HepG2 (cell line): ENCODE measurements around the gene PCDHGA5. TPM values are rescaled to one million over a fixed set of nuclear protein-coding genes. Genes with fewer than 3 reads are reported as not detected.

Experiments
- GTF2F1 ChIP-seq: fragments of 150-350 bp; IDR thresholded peaks from 2 replicates; pipeline ENCODE4 v1.6.1; 2014; ENCODE audit warnings: low read length
- KDM2A ChIP-seq: sonication (generic); formaldehyde crosslinking; IDR thresholded peaks from 2 replicates; pipeline ENCODE4 v1.4.0; 2020; ENCODE audit warnings: low read depth, missing genetic modification reagents, borderline replicate concordance
- MYNN ChIP-seq: sonication (generic); formaldehyde crosslinking; IDR thresholded peaks from 2 replicates; pipeline ENCODE4 v1.4.0; 2020; ENCODE audit warnings: mild to moderate bottlenecking, low read depth, missing genetic modification reagents
- RCOR2 ChIP-seq: IDR thresholded peaks from 2 replicates; pipeline ENCODE4 v1.6.1; 2016; ENCODE audit warnings: missing biosample characterization, missing genetic modification reagents
- SNRNP70 ChIP-seq: fragments of 200-400 bp; formaldehyde crosslinking; IDR thresholded peaks from 2 replicates; pipeline ENCODE4 v1.6.1; 2017; ENCODE audit warnings: mild to moderate bottlenecking, low read depth, low read length, moderate library complexity
- SOX6 ChIP-seq, 2 experiments: fragments of 450-650 bp in 1 of 2; sonication (generic) in 1 of 2; formaldehyde crosslinking in 1 of 2; IDR thresholded peaks; 2 replicates each; pipeline versions ENCODE4 v1.4.0 to v1.6.1; 2017 to 2020; ENCODE audit warnings: antibody characterized with exemption in 1 of 2, mild to moderate bottlenecking in 1 of 2, missing genetic modification reagents in 1 of 2
- STAG1 ChIP-seq: sonication (generic); formaldehyde crosslinking; IDR thresholded peaks from 2 replicates; pipeline ENCODE4 v1.4.0; 2020; ENCODE audit warnings: missing genetic modification reagents
- THAP11 ChIP-seq: IDR thresholded peaks from 2 replicates; pipeline ENCODE4 v1.6.1; 2016; ENCODE audit warnings: missing biosample characterization, missing genetic modification reagents
- ZBTB7B ChIP-seq: sonication (generic); formaldehyde crosslinking; IDR thresholded peaks from 2 replicates; pipeline ENCODE4 v1.4.0; 2020; ENCODE audit warnings: missing genetic modification reagents
- ZFP1 ChIP-seq: IDR thresholded peaks from 2 replicates; pipeline ENCODE4 v1.6.1; 2016
- ZFP37 ChIP-seq: sonication (generic); formaldehyde crosslinking; IDR thresholded peaks from 2 replicates; pipeline ENCODE4 v1.4.0; 2020; ENCODE audit warnings: missing genetic modification reagents, borderline replicate concordance
- ZNF207 ChIP-seq: fragments of 450-650 bp; IDR thresholded peaks from 2 replicates; pipeline ENCODE4 v1.6.1; 2016; ENCODE audit warnings: antibody characterized with exemption, borderline replicate concordance
- ZNF616 ChIP-seq: sonication (generic); formaldehyde crosslinking; IDR thresholded peaks from 2 replicates; pipeline ENCODE4 v1.5.0; 2020; ENCODE audit warnings: low read depth, mild to moderate bottlenecking, missing genetic modification reagents
- ZNF703 ChIP-seq: sonication (generic); formaldehyde crosslinking; IDR thresholded peaks from 2 replicates; pipeline ENCODE4 v1.5.1; 2020; ENCODE audit warnings: missing genetic modification reagents, mild to moderate bottlenecking, moderate library complexity, borderline replicate concordance
- polyA plus RNA-seq, 8 experiments: library from polyadenylated mRNA; depleted of rRNA in 3 of 8; stranded (reverse) in 7 of 8; unstranded in 1 of 8; fragments of >200 nt; fragmentation: Illumina TruSeq in 4 of 8; extraction: Trizol in 4 of 8; gene quantifications; 2 replicates each; pipeline versions ENCODE4 v1.2.1 to v1.2.3, GENCODE V29; 2011 to 2016; ENCODE audit warnings: low read depth in 4 of 8, missing spikeins in 1 of 8, mixed read lengths in 1 of 8; ENCODE audit not compliant: insufficient read depth in 1 of 8
- total RNA-seq, 5 experiments: library from RNA; depleted of rRNA; stranded (reverse); fragments of >200 nt; fragmentation: Illumina TruSeq; extraction: Trizol; gene quantifications; 2 replicates each; pipeline ENCODE4 v1.2.3, GENCODE V29; 2016; ENCODE audit warnings: low read depth in 1 of 5
- TF ChIP-seq, protein P1 (sequence below): sonication (generic); formaldehyde crosslinking; IDR thresholded peaks from 2 replicates; pipeline ENCODE4 v1.4.0; 2020; ENCODE audit warnings: missing genetic modification reagents, borderline replicate concordance
- TF ChIP-seq, protein P2 (sequence below): IDR thresholded peaks from 2 replicates; pipeline ENCODE4 v1.6.1; 2018; ENCODE audit warnings: missing genetic modification reagents, mild to moderate bottlenecking, missing compliant biosample characterization
- TF ChIP-seq, protein P3 (sequence below): sonication (generic); formaldehyde crosslinking; conservative IDR thresholded peaks from 2 replicates; pipeline ENCODE4 v1.4.0; 2020; ENCODE audit warnings: missing genetic modification reagents
- TF ChIP-seq, protein P4 (sequence below): sonication (generic); formaldehyde crosslinking; IDR thresholded peaks from 2 replicates; pipeline ENCODE4 v1.4.0; 2020; ENCODE audit warnings: mild to moderate bottlenecking, missing genetic modification reagents
- TF ChIP-seq, protein P5 (sequence below): sonication (generic); formaldehyde crosslinking; IDR thresholded peaks from 2 replicates; pipeline ENCODE4 v1.4.0; 2020; ENCODE audit warnings: missing genetic modification reagents

PCDHGA5 gene
- total and polyA plus RNA-seq, 2 of the 13 experiments (the other 11 are each of a cell fraction or from before 2014, with no cell fraction given) = 0.27 to 0.32 TPM

DNA sequence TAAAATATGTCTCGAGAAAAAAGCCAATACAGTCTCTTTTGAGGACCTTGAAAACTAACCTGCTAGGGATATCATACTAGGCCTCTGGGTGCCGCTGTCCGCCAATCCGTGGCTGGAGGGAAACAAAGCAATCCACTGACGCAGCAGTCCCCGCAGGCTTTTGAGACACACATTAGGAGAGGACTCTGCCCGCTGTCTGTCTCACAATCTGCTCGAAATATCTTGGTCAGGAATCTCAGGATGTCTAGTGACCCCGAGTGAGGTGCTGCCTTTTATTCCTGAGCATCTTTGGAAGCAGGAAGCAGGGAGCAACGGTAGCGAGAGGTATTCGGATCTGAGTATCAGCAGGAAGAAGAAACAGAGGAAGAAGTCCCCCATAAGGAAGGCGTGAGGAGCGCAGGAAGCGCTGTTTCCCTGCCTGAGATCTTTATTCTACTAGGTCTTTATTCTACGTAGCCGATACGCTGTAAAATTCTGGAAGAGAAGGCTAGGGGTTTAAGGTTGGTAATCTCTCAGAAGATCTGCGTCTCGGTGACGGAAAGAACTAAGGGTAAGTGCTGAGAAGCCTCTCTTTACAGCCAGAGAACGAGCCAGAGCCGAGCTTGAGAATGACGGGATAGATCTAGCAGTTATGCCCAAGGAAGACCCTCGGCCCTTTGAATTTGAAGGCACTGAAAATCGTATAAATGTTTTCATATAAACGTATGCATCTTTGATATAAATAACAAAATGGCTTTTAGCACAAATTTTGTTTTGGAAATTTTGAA is 37.7 kb upstream of the PCDHGA5 start (continued):
- TF ChIP-seq, protein P1, sequence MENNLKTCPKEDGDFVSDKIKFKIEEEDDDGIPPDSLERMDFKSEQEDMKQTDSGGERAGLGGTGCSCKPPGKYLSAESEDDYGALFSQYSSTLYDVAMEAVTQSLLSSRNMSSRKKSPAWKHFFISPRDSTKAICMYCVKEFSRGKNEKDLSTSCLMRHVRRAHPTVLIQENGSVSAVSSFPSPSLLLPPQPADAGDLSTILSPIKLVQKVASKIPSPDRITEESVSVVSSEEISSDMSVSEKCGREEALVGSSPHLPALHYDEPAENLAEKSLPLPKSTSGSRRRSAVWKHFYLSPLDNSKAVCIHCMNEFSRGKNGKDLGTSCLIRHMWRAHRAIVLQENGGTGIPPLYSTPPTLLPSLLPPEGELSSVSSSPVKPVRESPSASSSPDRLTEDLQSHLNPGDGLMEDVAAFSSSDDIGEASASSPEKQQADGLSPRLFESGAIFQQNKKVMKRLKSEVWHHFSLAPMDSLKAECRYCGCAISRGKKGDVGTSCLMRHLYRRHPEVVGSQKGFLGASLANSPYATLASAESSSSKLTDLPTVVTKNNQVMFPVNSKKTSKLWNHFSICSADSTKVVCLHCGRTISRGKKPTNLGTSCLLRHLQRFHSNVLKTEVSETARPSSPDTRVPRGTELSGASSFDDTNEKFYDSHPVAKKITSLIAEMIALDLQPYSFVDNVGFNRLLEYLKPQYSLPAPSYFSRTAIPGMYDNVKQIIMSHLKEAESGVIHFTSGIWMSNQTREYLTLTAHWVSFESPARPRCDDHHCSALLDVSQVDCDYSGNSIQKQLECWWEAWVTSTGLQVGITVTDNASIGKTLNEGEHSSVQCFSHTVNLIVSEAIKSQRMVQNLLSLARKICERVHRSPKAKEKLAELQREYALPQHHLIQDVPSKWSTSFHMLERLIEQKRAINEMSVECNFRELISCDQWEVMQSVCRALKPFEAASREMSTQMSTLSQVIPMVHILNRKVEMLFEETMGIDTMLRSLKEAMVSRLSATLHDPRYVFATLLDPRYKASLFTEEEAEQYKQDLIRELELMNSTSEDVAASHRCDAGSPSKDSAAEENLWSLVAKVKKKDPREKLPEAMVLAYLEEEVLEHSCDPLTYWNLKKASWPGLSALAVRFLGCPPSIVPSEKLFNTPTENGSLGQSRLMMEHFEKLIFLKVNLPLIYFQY (CRISPR knock-in tag) = no peak
- TF ChIP-seq, protein P2, sequence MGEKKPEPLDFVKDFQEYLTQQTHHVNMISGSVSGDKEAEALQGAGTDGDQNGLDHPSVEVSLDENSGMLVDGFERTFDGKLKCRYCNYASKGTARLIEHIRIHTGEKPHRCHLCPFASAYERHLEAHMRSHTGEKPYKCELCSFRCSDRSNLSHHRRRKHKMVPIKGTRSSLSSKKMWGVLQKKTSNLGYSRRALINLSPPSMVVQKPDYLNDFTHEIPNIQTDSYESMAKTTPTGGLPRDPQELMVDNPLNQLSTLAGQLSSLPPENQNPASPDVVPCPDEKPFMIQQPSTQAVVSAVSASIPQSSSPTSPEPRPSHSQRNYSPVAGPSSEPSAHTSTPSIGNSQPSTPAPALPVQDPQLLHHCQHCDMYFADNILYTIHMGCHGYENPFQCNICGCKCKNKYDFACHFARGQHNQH (CRISPR knock-in tag) = peak; percentile 31; the same call in 1 of the 2 replicates
- TF ChIP-seq, protein P3, sequence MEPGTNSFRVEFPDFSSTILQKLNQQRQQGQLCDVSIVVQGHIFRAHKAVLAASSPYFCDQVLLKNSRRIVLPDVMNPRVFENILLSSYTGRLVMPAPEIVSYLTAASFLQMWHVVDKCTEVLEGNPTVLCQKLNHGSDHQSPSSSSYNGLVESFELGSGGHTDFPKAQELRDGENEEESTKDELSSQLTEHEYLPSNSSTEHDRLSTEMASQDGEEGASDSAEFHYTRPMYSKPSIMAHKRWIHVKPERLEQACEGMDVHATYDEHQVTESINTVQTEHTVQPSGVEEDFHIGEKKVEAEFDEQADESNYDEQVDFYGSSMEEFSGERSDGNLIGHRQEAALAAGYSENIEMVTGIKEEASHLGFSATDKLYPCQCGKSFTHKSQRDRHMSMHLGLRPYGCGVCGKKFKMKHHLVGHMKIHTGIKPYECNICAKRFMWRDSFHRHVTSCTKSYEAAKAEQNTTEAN (CRISPR knock-in tag) = no peak
- TF ChIP-seq ZFP1 (CRISPR knock-in tag) (no peak), MYNN (CRISPR knock-in tag) (no peak), ZNF207 (no peak), GTF2F1 (no peak), ZBTB7B (CRISPR knock-in tag) (0 out of 2 replicates have a peak, but pooled peaks have one; percentile 20), KDM2A (CRISPR knock-in tag) (peak; percentile 21; the same call in 1 of the 2 replicates), ZFP37 (CRISPR knock-in tag) (no peak), STAG1 (CRISPR knock-in tag) (peak; percentile 40), RCOR2 (CRISPR knock-in tag) (no peak), THAP11 (no peak), ZNF616 (CRISPR knock-in tag) (no peak), SOX6 (IDR thresholded peaks at IDR 0.05) (no peak), SOX6 (CRISPR knock-in tag; IDR thresholded peaks at IDR 0.05) (0 out of 2 replicates have a peak, but pooled peaks have one; percentile 26), ZNF703 (CRISPR knock-in tag) (no peak), SNRNP70 (no peak)
- TF ChIP-seq, protein P4, sequence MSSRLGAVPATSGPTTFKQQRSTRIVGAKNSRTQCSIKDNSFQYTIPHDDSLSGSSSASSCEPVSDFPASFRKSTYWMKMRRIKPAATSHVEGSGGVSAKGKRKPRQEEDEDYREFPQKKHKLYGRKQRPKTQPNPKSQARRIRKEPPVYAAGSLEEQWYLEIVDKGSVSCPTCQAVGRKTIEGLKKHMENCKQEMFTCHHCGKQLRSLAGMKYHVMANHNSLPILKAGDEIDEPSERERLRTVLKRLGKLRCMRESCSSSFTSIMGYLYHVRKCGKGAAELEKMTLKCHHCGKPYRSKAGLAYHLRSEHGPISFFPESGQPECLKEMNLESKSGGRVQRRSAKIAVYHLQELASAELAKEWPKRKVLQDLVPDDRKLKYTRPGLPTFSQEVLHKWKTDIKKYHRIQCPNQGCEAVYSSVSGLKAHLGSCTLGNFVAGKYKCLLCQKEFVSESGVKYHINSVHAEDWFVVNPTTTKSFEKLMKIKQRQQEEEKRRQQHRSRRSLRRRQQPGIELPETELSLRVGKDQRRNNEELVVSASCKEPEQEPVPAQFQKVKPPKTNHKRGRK (CRISPR knock-in tag) = no peak
- TF ChIP-seq, protein P5, sequence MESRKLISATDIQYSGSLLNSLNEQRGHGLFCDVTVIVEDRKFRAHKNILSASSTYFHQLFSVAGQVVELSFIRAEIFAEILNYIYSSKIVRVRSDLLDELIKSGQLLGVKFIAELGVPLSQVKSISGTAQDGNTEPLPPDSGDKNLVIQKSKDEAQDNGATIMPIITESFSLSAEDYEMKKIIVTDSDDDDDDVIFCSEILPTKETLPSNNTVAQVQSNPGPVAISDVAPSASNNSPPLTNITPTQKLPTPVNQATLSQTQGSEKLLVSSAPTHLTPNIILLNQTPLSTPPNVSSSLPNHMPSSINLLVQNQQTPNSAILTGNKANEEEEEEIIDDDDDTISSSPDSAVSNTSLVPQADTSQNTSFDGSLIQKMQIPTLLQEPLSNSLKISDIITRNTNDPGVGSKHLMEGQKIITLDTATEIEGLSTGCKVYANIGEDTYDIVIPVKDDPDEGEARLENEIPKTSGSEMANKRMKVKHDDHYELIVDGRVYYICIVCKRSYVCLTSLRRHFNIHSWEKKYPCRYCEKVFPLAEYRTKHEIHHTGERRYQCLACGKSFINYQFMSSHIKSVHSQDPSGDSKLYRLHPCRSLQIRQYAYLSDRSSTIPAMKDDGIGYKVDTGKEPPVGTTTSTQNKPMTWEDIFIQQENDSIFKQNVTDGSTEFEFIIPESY (CRISPR knock-in tag) = no peak
